Caco-2 (cell line): Measurements from ENCODE around the gene RTF1. TPM values are rescaled to one million over a fixed set of nuclear protein-coding genes. Genes with fewer than 3 reads are reported as not detected.

ENCODE experiments used
- BruUV-seq: library from RNA; stranded (reverse); fragments of 400-500 nt; replicated peaks from 2 replicates; lab custom pipeline; 2021; lab: Mats Ljungman, UMichigan
- CTCF ChIA-PET: fragments of 300-600 bp; sonication (Branson Sonifier 250); formaldehyde crosslinking; loops from one replicate; lab custom pipeline; 2022; ENCODE audit warnings: antibody characterized with exemption; lab: Charles Lee
- POLR2A ChIA-PET: fragments of 300-600 bp; sonication (Branson Sonifier 250); formaldehyde crosslinking; loops from one replicate; lab custom pipeline; 2022; ENCODE audit warnings: antibody characterized with exemption; lab: Charles Lee
- DNase-seq, 2 experiments: peaks; one replicate each; pipeline versions ENCODE4 v3.0.0 to v3.0.0-alpha.2; 2020 to 2022
- H3K27me3 ChIP-seq: replicated peaks from 2 replicates; pipeline ENCODE4 v1.6.0; 2011; ENCODE audit warnings: low read length; ENCODE audit not compliant: control insufficient read depth, insufficient read depth
- H3K36me3 ChIP-seq: 2 replicates; pipeline ENCODE4 v1.5.1; 2011; ENCODE audit warnings: low read length; ENCODE audit not compliant: control insufficient read depth, insufficient read depth
- H3K4me1 ChIP-seq: fragments of 250-450 bp; sonication (Bioruptor Pico); 2 replicates; pipeline ENCODE4 v1.5.1; 2020; ENCODE audit warnings: mild to moderate bottlenecking
- H3K4me3 ChIP-seq: 2 replicates; pipeline ENCODE4 v1.5.1; 2011; ENCODE audit warnings: low read depth, mild to moderate bottlenecking, control low read depth, low read length
- H3K9me3 ChIP-seq: fragments of 250-450 bp; sonication (Bioruptor Pico); 2 replicates; pipeline ENCODE4 v1.5.1; 2020; ENCODE audit warnings: mild to moderate bottlenecking, moderate library complexity
- H3K27ac Mint-ChIP-seq: one replicate; pipeline ENCODE4 v1.8.0; 2022; ENCODE audit warnings: mixed read lengths; ENCODE audit not compliant: unreplicated experiment
- H3K27me3 Mint-ChIP-seq: one replicate; pipeline ENCODE4 v1.8.0; 2022; ENCODE audit warnings: mixed read lengths; ENCODE audit not compliant: insufficient read depth, unreplicated experiment
- H3K36me3 Mint-ChIP-seq: one replicate; pipeline ENCODE4 v1.8.0; 2022; ENCODE audit warnings: mild to moderate bottlenecking, mixed read lengths; ENCODE audit not compliant: insufficient read depth, unreplicated experiment
- H3K4me1 Mint-ChIP-seq: one replicate; pipeline ENCODE4 v1.8.0; 2022; ENCODE audit warnings: low read depth, mixed read lengths; ENCODE audit not compliant: unreplicated experiment
- H3K4me3 Mint-ChIP-seq: one replicate; pipeline ENCODE4 v1.8.0; 2022; ENCODE audit warnings: mild to moderate bottlenecking, moderate library complexity, mixed read lengths; ENCODE audit not compliant: unreplicated experiment
- H3K9me3 Mint-ChIP-seq: one replicate; pipeline ENCODE4 v1.8.0; 2022; ENCODE audit warnings: mixed read lengths; ENCODE audit not compliant: unreplicated experiment
- CTCF ChIP-seq, 2 experiments: fragments of 200-600 bp in 1 of 2; IDR thresholded peaks; 1 replicate in 1 of 2; 2 replicates in 1 of 2; pipeline versions ENCODE4 v1.5.1 to v1.8.0; 2011 to 2022; ENCODE audit warnings: antibody characterized with exemption in 1 of 2, control low read depth in 1 of 2, inconsistent platforms in 1 of 2, low read depth in 1 of 2, low read length in 1 of 2, mild to moderate bottlenecking in 1 of 2, moderate library complexity in 1 of 2; ENCODE audit not compliant: insufficient read depth in 1 of 2, severe bottlenecking in 1 of 2, unreplicated experiment in 1 of 2
- intact Hi-C: fragments of 100-400 bp; cut with micrococcal nuclease; formaldehyde crosslinking; loops from one replicate; pipeline ENCODE4 v1.10.0; 2022; ENCODE audit not compliant: unreplicated experiment
- total RNA-seq: library from RNA; stranded (reverse); gene quantifications from 2 replicates; pipeline ENCODE4 v1.2.3, GENCODE V29; 2022

The RTF1 gene
- total RNA-seq, 1 experiment from 2014 or later: 40.8 TPM

- Histone ChIP-seq H3K36me3 (no peaks in the 10 kb centered on the region), H3K9me3 (no peaks in the 10 kb centered on the region), H3K4me1 (peaks cover 9% of the 10 kb centered on the region), H3K4me3 (no peak overlapping the region), H3K27me3 (no peaks in the 10 kb centered on the region)
- H3K27me3 Mint-ChIP-seq: no peaks in the 10 kb centered on the region
- H3K4me3 Mint-ChIP-seq: no peak overlapping the region
- ChIA-PET CTCF (no interaction called here), POLR2A (no interaction called here)
- BruUV-seq: no TSS peak
- no peak overlapping the region for H3K27ac Mint-ChIP-seq
- no peaks in the 10 kb centered on the region for H3K9me3 Mint-ChIP-seq
- DNase-seq: no peak
- peaks cover 14% of the 10 kb centered on the region for H3K4me1 Mint-ChIP-seq
- peaks cover 33% of the 10 kb centered on the region for H3K36me3 Mint-ChIP-seq
- no peak for TF ChIP-seq CTCF (IDR thresholded peaks at IDR 0.05; ENCODE audit: insufficient read depth in 1 of 2, low read depth in 1 of 2, low read length in 1 of 2, severe bottlenecking in 1 of 2, unreplicated experiment in 1 of 2)
- intact Hi-C loops: no loop called here
These were observed 72.7 kb downstream of the RTF1 start for GRCh38 chr15:41489641-41490040.

- no peak for TF ChIP-seq CTCF (IDR thresholded peaks at IDR 0.05; ENCODE audit: insufficient read depth in 1 of 2, low read depth in 1 of 2, low read length in 1 of 2, severe bottlenecking in 1 of 2, unreplicated experiment in 1 of 2)
- H3K27ac Mint-ChIP-seq: no peak overlapping the region
- Histone ChIP-seq H3K27me3 (no peaks in the 10 kb centered on the region), H3K4me1 (peaks cover 9% of the 10 kb centered on the region), H3K4me3 (no peak overlapping the region), H3K9me3 (no peaks in the 10 kb centered on the region), H3K36me3 (no peaks in the 10 kb centered on the region)
- H3K27me3 Mint-ChIP-seq: no peaks in the 10 kb centered on the region
- CTCF ChIA-PET: no interaction called here
- peaks cover 14% of the 10 kb centered on the region for H3K4me1 Mint-ChIP-seq
- peaks cover 30% of the 10 kb centered on the region for H3K36me3 Mint-ChIP-seq
- DNase-seq: no peak
- no TSS peak for BruUV-seq
- H3K9me3 Mint-ChIP-seq: no peaks in the 10 kb centered on the region
- intact Hi-C loops: no loop called here
- no peak overlapping the region for H3K4me3 Mint-ChIP-seq
- POLR2A ChIA-PET: no interaction called here
These were observed 73.5 kb downstream of the RTF1 start for GRCh38 chr15:41490355-41490754.

DNA sequence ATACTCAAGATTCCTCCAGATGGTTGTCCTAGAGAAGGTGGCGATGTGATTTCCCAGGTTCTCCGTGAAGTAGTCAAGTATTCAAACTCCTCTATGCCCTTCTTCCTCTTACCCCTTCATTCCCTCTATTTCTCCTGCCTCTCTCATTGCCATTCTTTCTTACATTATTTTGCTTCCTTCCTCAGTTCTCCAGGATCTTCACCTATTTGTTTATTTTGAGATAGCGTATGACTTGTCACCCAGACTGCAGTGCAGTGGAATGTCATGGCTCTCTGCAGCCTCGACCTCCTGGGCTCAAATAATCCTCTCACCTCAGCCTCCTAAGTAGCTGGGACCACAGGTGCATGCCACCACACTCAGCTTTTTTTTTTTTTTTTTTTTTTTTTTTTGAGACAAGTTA is 75.0 kb downstream of the RTF1 start:
- Mint-ChIP-seq H3K27me3 (no peaks in the 10 kb centered on the region), H3K36me3 (peaks cover 15% of the 10 kb centered on the region), H3K4me1 (peaks cover 14% of the 10 kb centered on the region), H3K4me3 (peak overlapping the region; percentile 95), H3K9me3 (no peaks in the 10 kb centered on the region), H3K27ac (peak overlapping the region; percentile 4)
- ChIA-PET POLR2A (interaction anchor here (0.5 to 0.6 kb wide), 2 partner anchors 10 to 49 kb away, joined by 3 to 4 read pairs; no protein-coding TSS in a partner anchor), CTCF (interaction anchor here (2.0 kb wide), 1 partner anchor 26 kb away, joined by 13 read pairs; no protein-coding TSS in a partner anchor)
- no peak for DNase-seq
- H3K9me3 ChIP-seq: no peaks in the 10 kb centered on the region
- H3K4me3 ChIP-seq: peak overlapping the region; percentile 81; the same call in 1 of the 2 replicates
- H3K36me3 ChIP-seq: no peaks in the 10 kb centered on the region
- no TSS peak for BruUV-seq
- no peaks in the 10 kb centered on the region for H3K27me3 ChIP-seq
- no peak for TF ChIP-seq CTCF (IDR thresholded peaks at IDR 0.05; ENCODE audit: insufficient read depth in 1 of 2, low read depth in 1 of 2, low read length in 1 of 2, severe bottlenecking in 1 of 2, unreplicated experiment in 1 of 2)
- H3K4me1 ChIP-seq: peaks cover 17% of the 10 kb centered on the region
- intact Hi-C loops: no loop called here
